Measurements from ENCODE around the gene RTN4R. TPM values are rescaled to one million over a fixed set of nuclear protein-coding genes. Genes with fewer than 3 reads are reported as not detected.

Gene RTN4R
- total RNA-seq, 4 donors from 2014 or later, result 0.29 to 0.75 TPM; not detected in 2

- TF ChIP-seq, protein P1, sequence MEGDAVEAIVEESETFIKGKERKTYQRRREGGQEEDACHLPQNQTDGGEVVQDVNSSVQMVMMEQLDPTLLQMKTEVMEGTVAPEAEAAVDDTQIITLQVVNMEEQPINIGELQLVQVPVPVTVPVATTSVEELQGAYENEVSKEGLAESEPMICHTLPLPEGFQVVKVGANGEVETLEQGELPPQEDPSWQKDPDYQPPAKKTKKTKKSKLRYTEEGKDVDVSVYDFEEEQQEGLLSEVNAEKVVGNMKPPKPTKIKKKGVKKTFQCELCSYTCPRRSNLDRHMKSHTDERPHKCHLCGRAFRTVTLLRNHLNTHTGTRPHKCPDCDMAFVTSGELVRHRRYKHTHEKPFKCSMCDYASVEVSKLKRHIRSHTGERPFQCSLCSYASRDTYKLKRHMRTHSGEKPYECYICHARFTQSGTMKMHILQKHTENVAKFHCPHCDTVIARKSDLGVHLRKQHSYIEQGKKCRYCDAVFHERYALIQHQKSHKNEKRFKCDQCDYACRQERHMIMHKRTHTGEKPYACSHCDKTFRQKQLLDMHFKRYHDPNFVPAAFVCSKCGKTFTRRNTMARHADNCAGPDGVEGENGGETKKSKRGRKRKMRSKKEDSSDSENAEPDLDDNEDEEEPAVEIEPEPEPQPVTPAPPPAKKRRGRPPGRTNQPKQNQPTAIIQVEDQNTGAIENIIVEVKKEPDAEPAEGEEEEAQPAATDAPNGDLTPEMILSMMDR (IDR thresholded peaks at IDR 0.05 in 4 of 5, conservative IDR thresholded peaks at IDR 0.05 in 1 of 5), result no peak
- no peak for TF ChIP-seq POLR2A (IDR thresholded peaks at IDR 0.05)
- no peak overlapping the region for H3K4me3 ChIP-seq
- ATAC-seq (no peak), DNase-seq (no peak)
- in situ Hi-C loops (cut with MboI; ENCODE audit: low sequenced_read_pairs in 4 of 4) (no loop called here), intact Hi-C loops (cut with DNase I; ENCODE audit: low total_unique reads) (no loop called here)
- no peaks in the 10 kb centered on the region for H3K9me3 ChIP-seq
- no peak overlapping the region for H3K27ac ChIP-seq
- H3K36me3 ChIP-seq, result no peaks in the 10 kb centered on the region
- no peaks in the 10 kb centered on the region for H3K27me3 ChIP-seq
- H3K4me1 ChIP-seq, result no peaks in the 10 kb centered on the region
These were observed 38.0 kb downstream of the RTN4R start for GRCh38 chr22:20229916-20230775.

- Histone ChIP-seq H3K4me1 (no peaks in the 10 kb centered on the region), H3K9me3 (no peaks in the 10 kb centered on the region), H3K27ac (no peak overlapping the region), H3K4me3 (no peak overlapping the region), H3K36me3 (no peaks in the 10 kb centered on the region), H3K27me3 (no peaks in the 10 kb centered on the region)
- intact Hi-C loops (cut with DNase I; ENCODE audit: low total_unique reads) (no loop called here), in situ Hi-C loops (cut with MboI; ENCODE audit: low sequenced_read_pairs in 4 of 4) (no loop called here)
- DNase-seq, result no peak
- ATAC-seq, result no peak
- TF ChIP-seq POLR2A (IDR thresholded peaks at IDR 0.05), result no peak
- TF ChIP-seq, protein P1 (IDR thresholded peaks at IDR 0.05 in 4 of 5, conservative IDR thresholded peaks at IDR 0.05 in 1 of 5), result no peak
These were observed 39.2 kb downstream of the RTN4R start for GRCh38 chr22:20228939-20229272.

GRCh38 chr22:20228055-20228938, 39.8 kb downstream of the RTN4R start:
- intact Hi-C loops (cut with DNase I; ENCODE audit: low total_unique reads) (no loop called here), in situ Hi-C loops (cut with MboI; ENCODE audit: low sequenced_read_pairs in 4 of 4) (no loop called here)
- H3K36me3 ChIP-seq, result no peaks in the 10 kb centered on the region
- no peak overlapping the region for H3K27ac ChIP-seq
- ATAC-seq (no peak), DNase-seq (no peak)
- H3K4me3 ChIP-seq, result no peak overlapping the region
- no peaks in the 10 kb centered on the region for H3K27me3 ChIP-seq
- TF ChIP-seq, protein P1 (IDR thresholded peaks at IDR 0.05 in 4 of 5, conservative IDR thresholded peaks at IDR 0.05 in 1 of 5), result no peak
- no peak for TF ChIP-seq POLR2A (IDR thresholded peaks at IDR 0.05)
- no peaks in the 10 kb centered on the region for H3K4me1 ChIP-seq
- no peaks in the 10 kb centered on the region for H3K9me3 ChIP-seq

DNA sequence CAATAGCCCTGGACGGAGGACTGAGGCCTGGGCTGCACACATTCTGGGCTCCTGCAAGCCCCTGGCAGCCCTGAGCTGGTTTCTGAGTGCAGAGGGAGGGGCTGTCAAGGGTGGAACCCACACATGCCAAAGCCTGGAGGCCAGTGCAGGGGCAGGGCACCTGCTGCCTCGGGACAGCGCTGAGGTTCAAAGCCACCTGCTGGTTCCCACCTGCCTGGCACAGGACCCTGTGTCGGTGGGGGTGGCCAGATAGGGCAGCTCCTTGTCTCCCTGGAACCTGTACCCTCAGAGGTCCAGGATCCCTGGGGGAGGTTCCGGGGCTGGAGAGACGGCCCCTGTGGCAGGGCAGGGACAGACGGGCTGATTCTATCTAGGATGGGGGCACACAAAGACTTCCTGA, 40.8 kb downstream of the RTN4R start:
- Histone ChIP-seq H3K4me3 (no peak overlapping the region), H3K27ac (no peak overlapping the region), H3K36me3 (no peaks in the 10 kb centered on the region), H3K4me1 (peaks cover 0 to 6% of the 10 kb centered on the region in 2 donors), H3K27me3 (no peaks in the 10 kb centered on the region), H3K9me3 (no peaks in the 10 kb centered on the region)
- TF ChIP-seq, protein P1 (IDR thresholded peaks at IDR 0.05 in 4 of 5, conservative IDR thresholded peaks at IDR 0.05 in 1 of 5), result no peak
- TF ChIP-seq POLR2A (IDR thresholded peaks at IDR 0.05), result no peak
- no peak for ATAC-seq
- intact Hi-C loops (cut with DNase I; ENCODE audit: low total_unique reads), result no loop called here
- no peak for DNase-seq
- in situ Hi-C loops (cut with MboI; ENCODE audit: low sequenced_read_pairs in 4 of 4), result no loop called here
